Peyer's patch (tissue), 4 donors: ENCODE data around the gene EYA3. TPM values are rescaled to one million over a fixed set of nuclear protein-coding genes. Genes with fewer than 3 reads are reported as not detected.

Experiments used
- DNase-seq, 3 donors: peaks; one replicate each; pipeline ENCODE4 v3.0.0-alpha.2; 2017 to 2019
- H3K27ac ChIP-seq, 4 donors: fragments of 200-600 bp; sonication (generic); one replicate each; pipeline ENCODE4 v1.5.1; 2016 to 2019
- H3K27me3 ChIP-seq, 2 donors: fragments of 200-600 bp; sonication (generic); one replicate each; pipeline ENCODE4 v1.5.1; 2019
- H3K36me3 ChIP-seq, 3 donors: fragments of 200-600 bp; sonication (generic); one replicate each; pipeline ENCODE4 v1.5.1; 2016 to 2019
- H3K4me1 ChIP-seq, 4 donors: fragments of 200-600 bp; sonication (generic); one replicate each; pipeline ENCODE4 v1.5.1; 2016 to 2019
- H3K4me3 ChIP-seq, 4 donors: fragments of 200-600 bp; sonication (generic); 1 replicate in 3 of 4; 2 replicates in 1 of 4; pipeline ENCODE4 v1.5.1; 2016 to 2019; ENCODE audit warnings: mild to moderate bottlenecking in 1 of 4
- H3K9me3 ChIP-seq, 4 donors: fragments of 200-600 bp; sonication (generic); one replicate each; pipeline ENCODE4 v1.5.1; 2016 to 2019; ENCODE audit warnings: mild to moderate bottlenecking in 1 of 4
- POLR2A ChIP-seq, 2 donors: fragments of 450-650 bp; IDR thresholded peaks; one replicate each; pipeline ENCODE4 v1.5.1; 2017; ENCODE audit warnings: antibody characterized with exemption in 2 of 2, mild to moderate bottlenecking in 2 of 2, moderate library complexity in 2 of 2
- total RNA-seq, 4 donors: library from RNA; depleted of rRNA; stranded (reverse); fragments of >200 nt; gene quantifications; one replicate each; pipeline ENCODE4 v1.1.0, GENCODE V29; 2016
- TF ChIP-seq, protein P1 (sequence below), 6 experiments: fragments of 450-650 bp in 4 of 6; fragments of 200-600 bp in 2 of 6; sonication (generic) in 1 of 6; IDR thresholded peaks; one replicate each; pipeline ENCODE4 v1.5.1; 2017 to 2019; ENCODE audit warnings: antibody characterized with exemption in 6 of 6, mild to moderate bottlenecking in 3 of 6, moderate library complexity in 1 of 6

EYA3 gene
- total RNA-seq, 4 donors from 2014 or later = 17.1 to 32.2 (median 23.4) TPM

DNA sequence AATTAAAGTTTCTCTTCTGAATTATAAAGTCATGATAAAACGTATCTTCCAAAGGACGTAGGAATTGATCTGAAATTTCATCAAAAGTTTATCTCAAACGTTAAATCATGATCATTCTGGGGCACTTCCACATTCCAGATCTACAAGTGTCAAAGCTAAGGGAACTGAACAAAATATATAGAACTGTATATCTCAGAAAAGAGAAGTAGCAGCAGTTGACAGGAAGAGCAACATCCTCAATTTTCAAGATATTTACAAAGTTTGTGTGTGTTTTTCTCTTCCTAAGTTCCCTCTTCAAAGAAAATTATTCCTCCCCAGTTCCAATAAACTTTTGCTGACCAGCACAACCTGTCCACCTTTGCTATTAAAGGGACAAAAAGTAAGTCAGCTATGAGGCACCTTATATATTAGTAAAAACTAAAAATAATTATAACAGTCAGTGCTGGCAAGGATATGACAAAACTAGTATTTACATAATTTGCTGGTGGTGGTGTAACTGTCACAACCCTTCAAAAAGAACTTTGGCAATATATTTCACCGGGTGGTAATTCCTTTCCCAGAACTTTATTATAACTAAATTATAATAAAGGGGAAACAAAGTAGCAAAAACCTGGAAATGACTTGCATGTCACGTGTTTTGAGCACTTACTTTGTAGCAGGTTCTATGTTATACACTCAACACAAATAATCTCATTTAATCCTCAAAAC, 38.5 kb upstream of the EYA3 start:
- TF ChIP-seq, protein P1, sequence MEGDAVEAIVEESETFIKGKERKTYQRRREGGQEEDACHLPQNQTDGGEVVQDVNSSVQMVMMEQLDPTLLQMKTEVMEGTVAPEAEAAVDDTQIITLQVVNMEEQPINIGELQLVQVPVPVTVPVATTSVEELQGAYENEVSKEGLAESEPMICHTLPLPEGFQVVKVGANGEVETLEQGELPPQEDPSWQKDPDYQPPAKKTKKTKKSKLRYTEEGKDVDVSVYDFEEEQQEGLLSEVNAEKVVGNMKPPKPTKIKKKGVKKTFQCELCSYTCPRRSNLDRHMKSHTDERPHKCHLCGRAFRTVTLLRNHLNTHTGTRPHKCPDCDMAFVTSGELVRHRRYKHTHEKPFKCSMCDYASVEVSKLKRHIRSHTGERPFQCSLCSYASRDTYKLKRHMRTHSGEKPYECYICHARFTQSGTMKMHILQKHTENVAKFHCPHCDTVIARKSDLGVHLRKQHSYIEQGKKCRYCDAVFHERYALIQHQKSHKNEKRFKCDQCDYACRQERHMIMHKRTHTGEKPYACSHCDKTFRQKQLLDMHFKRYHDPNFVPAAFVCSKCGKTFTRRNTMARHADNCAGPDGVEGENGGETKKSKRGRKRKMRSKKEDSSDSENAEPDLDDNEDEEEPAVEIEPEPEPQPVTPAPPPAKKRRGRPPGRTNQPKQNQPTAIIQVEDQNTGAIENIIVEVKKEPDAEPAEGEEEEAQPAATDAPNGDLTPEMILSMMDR (IDR thresholded peaks at IDR 0.05) = no peak
- no peak for TF ChIP-seq POLR2A (IDR thresholded peaks at IDR 0.05)
- H3K4me1 ChIP-seq = no peaks in the 10 kb centered on the region
- no peak for DNase-seq
- H3K27ac ChIP-seq = peak overlapping the region in 1 of 4 donors; percentile 11
- H3K36me3 ChIP-seq = no peaks in the 10 kb centered on the region
- H3K27me3 ChIP-seq = no peaks in the 10 kb centered on the region
- no peak overlapping the region for H3K4me3 ChIP-seq
- H3K9me3 ChIP-seq = no peaks in the 10 kb centered on the region

GRCh38 chr1:28126212-28126611, 37.8 kb upstream of the EYA3 start:
- no peaks in the 10 kb centered on the region for H3K4me1 ChIP-seq
- no peaks in the 10 kb centered on the region for H3K9me3 ChIP-seq
- DNase-seq = no peak
- H3K4me3 ChIP-seq = no peak overlapping the region
- no peaks in the 10 kb centered on the region for H3K27me3 ChIP-seq
- H3K27ac ChIP-seq = peak overlapping the region in 1 of 4 donors; percentile 49
- TF ChIP-seq, protein P1 (IDR thresholded peaks at IDR 0.05) = no peak
- no peak for TF ChIP-seq POLR2A (IDR thresholded peaks at IDR 0.05)
- H3K36me3 ChIP-seq = no peaks in the 10 kb centered on the region

GRCh38 chr1:28123461-28123961, 35.1 kb upstream of the EYA3 start:
- no peak overlapping the region for H3K27ac ChIP-seq
- no peak overlapping the region for H3K4me3 ChIP-seq
- H3K9me3 ChIP-seq = no peaks in the 10 kb centered on the region
- no peak for DNase-seq
- no peaks in the 10 kb centered on the region for H3K36me3 ChIP-seq
- no peak for TF ChIP-seq POLR2A (IDR thresholded peaks at IDR 0.05)
- TF ChIP-seq, protein P1 (IDR thresholded peaks at IDR 0.05) = no peak
- H3K4me1 ChIP-seq = no peaks in the 10 kb centered on the region
- H3K27me3 ChIP-seq = no peaks in the 10 kb centered on the region

- Histone ChIP-seq H3K4me3 (no peak overlapping the region), H3K36me3 (no peaks in the 10 kb centered on the region), H3K27ac (no peak overlapping the region), H3K27me3 (no peaks in the 10 kb centered on the region), H3K4me1 (no peaks in the 10 kb centered on the region), H3K9me3 (no peaks in the 10 kb centered on the region)
- TF ChIP-seq, protein P1 (IDR thresholded peaks at IDR 0.05) = no peak
- TF ChIP-seq POLR2A (IDR thresholded peaks at IDR 0.05) = no peak
- DNase-seq = no peak
Measured at GRCh38 chr1:28122183-28122582, 33.8 kb upstream of the EYA3 start.

GRCh38 chr1:28119556-28119955, 31.1 kb upstream of the EYA3 start:
- H3K4me3 ChIP-seq = no peak overlapping the region
- no peaks in the 10 kb centered on the region for H3K36me3 ChIP-seq
- TF ChIP-seq POLR2A (IDR thresholded peaks at IDR 0.05) = no peak
- TF ChIP-seq, protein P1 (IDR thresholded peaks at IDR 0.05) = no peak
- H3K4me1 ChIP-seq = no peaks in the 10 kb centered on the region
- no peaks in the 10 kb centered on the region for H3K9me3 ChIP-seq
- H3K27ac ChIP-seq = no peak overlapping the region
- H3K27me3 ChIP-seq = no peaks in the 10 kb centered on the region
- DNase-seq = no peak
